Osteoblast (primary cell): ENCODE data around the gene PCDHA10. TPM values are rescaled to one million over a fixed set of nuclear protein-coding genes. Genes with fewer than 3 reads are reported as not detected.
"Not testable (repeated sequence)": the region's sequence is repeated elsewhere in the genome, so short reads cannot be mapped to it uniquely, and the experiment has no call there.

Experiments used
- DNase-seq: peaks from one replicate; pipeline ENCODE4 v3.0.0; 2011; ENCODE audit warnings: low spot score, mixed read lengths; ENCODE audit not compliant: insufficient read length; ENCODE audit errors: missing footprints
- H2AFZ ChIP-seq: 2 replicates; pipeline ENCODE4 v1.6.0; 2011; ENCODE audit warnings: mild to moderate bottlenecking, low read length
- H3K27ac ChIP-seq: 2 replicates; pipeline ENCODE4 v1.5.1; 2011; ENCODE audit warnings: mild to moderate bottlenecking, low read depth, low read length, moderate library complexity
- H3K27me3 ChIP-seq: 2 replicates; pipeline ENCODE4 v1.6.0; 2012; ENCODE audit warnings: mild to moderate bottlenecking, control low read depth, inconsistent platforms, low read length, moderate library complexity; ENCODE audit not compliant: insufficient read depth
- H3K36me3 ChIP-seq: 2 replicates; pipeline ENCODE4 v1.5.1; 2011; ENCODE audit warnings: mild to moderate bottlenecking, low read length, control low read depth, moderate library complexity; ENCODE audit not compliant: insufficient read depth
- H3K4me1 ChIP-seq: 2 replicates; pipeline ENCODE4 v1.5.1; 2011; ENCODE audit warnings: mild to moderate bottlenecking, low read length, control low read depth, moderate library complexity; ENCODE audit not compliant: insufficient read depth
- H3K4me2 ChIP-seq: 2 replicates; pipeline ENCODE4 v1.6.0; 2011; ENCODE audit warnings: mild to moderate bottlenecking, low read length; ENCODE audit not compliant: insufficient read depth
- H3K4me3 ChIP-seq: fragments of 200-600 bp; sonication (generic); 3 replicates; pipeline ENCODE4 v1.5.1; 2012; ENCODE audit warnings: mild to moderate bottlenecking, low read length, inconsistent platforms; ENCODE audit not compliant: insufficient read depth
- H3K79me2 ChIP-seq: 2 replicates; pipeline ENCODE4 v1.6.0; 2012; ENCODE audit warnings: mild to moderate bottlenecking, low read length, control low read depth, inconsistent platforms; ENCODE audit not compliant: insufficient read depth
- H3K9me3 ChIP-seq: 2 replicates; pipeline ENCODE4 v1.5.1; 2011; ENCODE audit warnings: low read depth, low read length, control low read depth
- H4K20me1 ChIP-seq: 2 replicates; pipeline ENCODE4 v1.6.0; 2012; ENCODE audit warnings: mild to moderate bottlenecking, low read length, control low read depth; ENCODE audit not compliant: insufficient read depth
- total RNA-seq: library from RNA; depleted of rRNA; stranded (reverse); fragments of >200 nt; gene quantifications from 2 replicates; pipeline ENCODE4 v1.2.3, GENCODE V29; 2012
- TF ChIP-seq, protein P1 (sequence below): IDR thresholded peaks from 2 replicates; pipeline ENCODE4 v1.5.1; 2011; ENCODE audit warnings: mild to moderate bottlenecking, low read depth, low read length, moderate library complexity; ENCODE audit errors: extremely low read depth

The PCDHA10 gene
- total RNA-seq, 1 donor: 0.36 TPM

DNA sequence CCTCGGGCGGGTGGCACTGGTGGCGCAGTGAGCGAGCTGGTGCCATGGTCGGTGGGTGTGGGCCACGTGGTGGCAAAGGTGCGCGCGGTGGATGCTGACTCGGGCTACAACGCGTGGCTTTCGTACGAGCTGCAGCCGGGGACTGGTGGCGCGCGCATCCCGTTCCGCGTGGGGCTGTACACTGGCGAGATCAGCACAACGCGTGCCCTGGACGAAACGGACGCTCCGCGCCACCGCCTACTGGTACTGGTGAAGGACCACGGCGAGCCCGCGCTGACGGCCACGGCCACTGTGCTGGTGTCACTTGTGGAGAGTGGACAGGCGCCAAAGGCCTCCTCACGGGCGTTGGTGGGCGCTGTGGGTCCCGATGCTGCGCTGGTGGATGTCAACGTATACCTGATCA lies 46.8 kb upstream of the PCDHA10 start:
- Histone ChIP-seq H3K36me3 (no peaks in the 10 kb centered on the region), H3K4me1 (no peaks in the 10 kb centered on the region), H3K9me3 (no peaks in the 10 kb centered on the region), H3K27ac (no peak overlapping the region), H3K79me2 (no peaks in the 10 kb centered on the region), H3K4me2 (no peak overlapping the region), H4K20me1 (no peaks in the 10 kb centered on the region), H3K27me3 (no peaks in the 10 kb centered on the region), H2AFZ (no peak overlapping the region), H3K4me3 (no peak overlapping the region)
- DNase-seq: no peak
- TF ChIP-seq, protein P1, sequence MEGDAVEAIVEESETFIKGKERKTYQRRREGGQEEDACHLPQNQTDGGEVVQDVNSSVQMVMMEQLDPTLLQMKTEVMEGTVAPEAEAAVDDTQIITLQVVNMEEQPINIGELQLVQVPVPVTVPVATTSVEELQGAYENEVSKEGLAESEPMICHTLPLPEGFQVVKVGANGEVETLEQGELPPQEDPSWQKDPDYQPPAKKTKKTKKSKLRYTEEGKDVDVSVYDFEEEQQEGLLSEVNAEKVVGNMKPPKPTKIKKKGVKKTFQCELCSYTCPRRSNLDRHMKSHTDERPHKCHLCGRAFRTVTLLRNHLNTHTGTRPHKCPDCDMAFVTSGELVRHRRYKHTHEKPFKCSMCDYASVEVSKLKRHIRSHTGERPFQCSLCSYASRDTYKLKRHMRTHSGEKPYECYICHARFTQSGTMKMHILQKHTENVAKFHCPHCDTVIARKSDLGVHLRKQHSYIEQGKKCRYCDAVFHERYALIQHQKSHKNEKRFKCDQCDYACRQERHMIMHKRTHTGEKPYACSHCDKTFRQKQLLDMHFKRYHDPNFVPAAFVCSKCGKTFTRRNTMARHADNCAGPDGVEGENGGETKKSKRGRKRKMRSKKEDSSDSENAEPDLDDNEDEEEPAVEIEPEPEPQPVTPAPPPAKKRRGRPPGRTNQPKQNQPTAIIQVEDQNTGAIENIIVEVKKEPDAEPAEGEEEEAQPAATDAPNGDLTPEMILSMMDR: no peak

DNA sequence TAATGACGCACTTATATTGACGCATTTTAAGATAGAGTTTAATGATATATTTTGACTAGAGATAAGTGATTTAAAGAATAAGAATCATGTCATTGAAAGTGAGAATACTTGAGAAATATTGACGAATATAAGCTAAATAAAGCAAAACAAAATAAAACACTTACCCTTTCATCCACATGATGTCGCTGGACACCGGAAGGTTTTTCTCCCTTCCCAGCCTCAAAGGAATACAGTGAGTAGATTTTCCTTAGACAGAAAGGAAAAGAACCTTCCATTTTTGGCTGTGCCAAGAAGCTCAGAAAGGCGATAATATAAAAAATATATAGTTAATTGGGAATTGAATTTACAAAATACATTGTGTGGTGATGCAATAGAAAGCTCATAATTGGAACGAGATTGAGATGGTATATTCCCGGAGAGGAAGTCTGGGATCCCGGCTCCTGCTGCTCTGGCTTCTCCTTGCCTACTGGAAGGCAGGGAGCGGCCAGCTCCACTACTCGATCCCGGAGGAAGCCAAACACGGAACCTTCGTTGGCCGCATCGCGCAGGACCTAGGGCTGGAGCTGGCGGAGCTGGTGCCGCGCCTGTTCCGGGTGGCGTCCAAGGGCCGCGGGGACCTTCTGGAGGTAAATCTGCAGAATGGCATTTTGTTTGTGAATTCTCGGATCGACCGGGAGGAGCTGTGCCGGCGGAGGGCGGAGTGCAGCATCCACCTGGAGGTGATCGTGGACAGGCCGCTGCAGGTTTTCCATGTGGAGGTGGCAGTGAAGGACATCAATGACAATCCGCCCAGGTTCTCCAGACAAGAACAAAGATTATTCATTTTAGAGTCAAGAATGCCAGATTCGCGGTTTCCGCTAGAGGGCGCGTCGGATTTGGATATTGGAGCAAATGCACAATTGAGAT lies 34.1 kb upstream of the PCDHA10 start, which contains the start of gene PCDHA5:
Gene PCDHA5, plus strand, starts transcription at position 239 of the 906 bp plus-strand sequence.
- no peaks in the 10 kb centered on the region for H3K4me1 ChIP-seq
- no peak within 1 kb of the TSS for H2AFZ ChIP-seq
- no peak within 1 kb of the TSS for H3K27ac ChIP-seq
- no peaks in the 10 kb centered on the region for H3K27me3 ChIP-seq
- H3K9me3 ChIP-seq: no peaks in the 10 kb centered on the region
- no peaks in the 10 kb centered on the region for H4K20me1 ChIP-seq
- H3K36me3 ChIP-seq: no peaks in the 10 kb centered on the region
- no peak within 1 kb of the TSS for H3K4me3 ChIP-seq
- no peak within 1 kb of the TSS for H3K4me2 ChIP-seq
- TF ChIP-seq, protein P1: peak; percentile 51
- no peaks in the 10 kb centered on the region for H3K79me2 ChIP-seq
- DNase-seq: no peak

DNA sequence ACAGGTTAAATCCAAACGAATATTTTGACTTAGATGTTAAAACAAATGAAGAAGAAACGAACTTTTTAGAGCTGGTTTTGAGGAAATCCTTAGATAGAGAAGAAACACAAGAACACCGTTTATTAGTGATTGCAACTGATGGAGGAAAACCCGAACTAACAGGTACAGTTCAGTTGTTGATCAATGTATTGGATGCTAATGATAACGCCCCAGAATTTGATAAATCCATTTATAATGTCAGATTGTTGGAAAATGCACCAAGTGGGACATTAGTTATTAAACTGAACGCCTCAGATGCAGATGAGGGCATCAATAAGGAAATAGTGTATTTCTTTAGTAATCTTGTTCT lies 33.4 kb upstream of the PCDHA10 start:
- TF ChIP-seq, protein P1: no peak
- no peaks in the 10 kb centered on the region for H3K27me3 ChIP-seq
- H3K27ac ChIP-seq: no peak overlapping the region
- H3K79me2 ChIP-seq: no peaks in the 10 kb centered on the region
- no peaks in the 10 kb centered on the region for H3K4me1 ChIP-seq
- DNase-seq: no peak
- H3K4me3 ChIP-seq: no peak overlapping the region
- no peak overlapping the region for H3K4me2 ChIP-seq
- no peak overlapping the region for H2AFZ ChIP-seq
- H3K36me3 ChIP-seq: no peaks in the 10 kb centered on the region
- H4K20me1 ChIP-seq: no peaks in the 10 kb centered on the region
- H3K9me3 ChIP-seq: no peaks in the 10 kb centered on the region

DNA sequence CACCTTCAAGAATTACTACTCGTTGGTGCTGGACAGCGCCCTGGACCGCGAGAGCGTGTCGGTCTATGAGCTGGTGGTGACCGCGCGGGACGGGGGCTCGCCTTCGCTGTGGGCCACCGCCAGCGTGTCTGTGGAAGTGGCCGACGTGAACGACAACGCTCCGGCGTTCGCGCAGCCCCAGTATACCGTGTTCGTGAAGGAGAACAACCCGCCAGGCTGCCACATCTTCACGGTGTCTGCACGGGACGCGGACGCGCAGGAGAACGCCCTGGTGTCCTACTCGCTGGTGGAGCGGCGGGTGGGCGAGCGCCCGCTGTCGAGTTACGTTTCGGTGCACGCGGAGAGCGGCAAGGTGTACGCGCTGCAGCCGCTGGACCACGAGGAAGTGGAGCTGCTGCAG lies 32.7 kb upstream of the PCDHA10 start:
- not testable (repeated sequence) for H3K4me3 ChIP-seq, H3K9me3 ChIP-seq

More for the DNA sequence above, 32.7 kb upstream of the PCDHA10 start:
- H3K4me2 ChIP-seq, DNase-seq, H3K4me1 ChIP-seq, H3K79me2 ChIP-seq, H2AFZ ChIP-seq, H4K20me1 ChIP-seq, H3K27ac ChIP-seq, H3K36me3 ChIP-seq, H3K27me3 ChIP-seq: not testable (repeated sequence)
